Testis (tissue), 3 donors: ENCODE measurements around the gene NFILZ. TPM values are rescaled to one million over a fixed set of nuclear protein-coding genes. Genes with fewer than 3 reads are reported as not detected.

Experiments
- DNase-seq: peaks from one replicate; pipeline ENCODE4 v3.0.0-alpha.2; 2019
- H3K27ac ChIP-seq, 2 donors: fragments of 200-600 bp; sonication (generic); one replicate each; pipeline ENCODE4 v1.5.1; 2019
- H3K27me3 ChIP-seq: fragments of 200-600 bp; sonication (generic); one replicate; pipeline ENCODE4 v1.5.1; 2019
- H3K36me3 ChIP-seq: fragments of 200-600 bp; sonication (generic); one replicate; pipeline ENCODE4 v1.5.1; 2017; ENCODE audit warnings: low read depth; ENCODE audit errors: missing control alignments
- H3K4me1 ChIP-seq: fragments of 200-600 bp; sonication (generic); one replicate; pipeline ENCODE4 v1.5.1; 2019
- H3K4me3 ChIP-seq, 2 donors: fragments of 200-600 bp; sonication (generic); one replicate each; pipeline ENCODE4 v1.5.1; 2017 to 2019
- H3K9me3 ChIP-seq: fragments of 200-600 bp; sonication (generic); one replicate; pipeline ENCODE4 v1.5.1; 2017
- POLR2A ChIP-seq: fragments of 450-650 bp; IDR thresholded peaks from one replicate; pipeline ENCODE4 v1.6.1; 2017; ENCODE audit warnings: antibody characterized with exemption, mild to moderate bottlenecking, moderate library complexity
- WGBS, 2 donors: methylation state at CpG; one replicate each; pipeline ENCODE4 v1.1.5; 2018; 5-methylcytosine and 5-hydroxymethylcytosine counted together
- intact Hi-C: fragments of 100-400 bp; cut with DNase I; formaldehyde crosslinking; loops from one replicate; pipeline ENCODE4 v1.15.1; 2023; ENCODE audit warnings: low total_unique reads
- polyA plus RNA-seq: library from polyadenylated mRNA; stranded (reverse); fragments of 350-450 nt; fragmentation: Illumina TruSeq; extraction: RNeasy Lipid Tissue Mini Kit (QIAGEN cat#74804); gene quantifications from one replicate; pipeline ENCODE4 v1.2.3, GENCODE V29; 2014; ENCODE audit warnings: low read depth, low replicate concordance; ENCODE audit not compliant: insufficient read depth
- total RNA-seq, 2 donors: library from RNA; depleted of rRNA; stranded (reverse); fragments of >200 nt; gene quantifications; one replicate each; pipeline ENCODE4 v1.2.3, GENCODE V29; 2016
- TF ChIP-seq, protein P1 (sequence below), 3 experiments: fragments of 450-650 bp in 2 of 3; fragments of 200-600 bp in 1 of 3; sonication (generic) in 1 of 3; IDR thresholded peaks; one replicate each; pipeline ENCODE4 v1.5.1; 2016 to 2019; ENCODE audit warnings: antibody characterized with exemption in 3 of 3, mild to moderate bottlenecking in 2 of 3, moderate library complexity in 1 of 3

The NFILZ gene
- total and polyA plus RNA-seq, 3 donors from 2014 or later, result 1.4 to 4.6 (median 4.0) TPM

DNA sequence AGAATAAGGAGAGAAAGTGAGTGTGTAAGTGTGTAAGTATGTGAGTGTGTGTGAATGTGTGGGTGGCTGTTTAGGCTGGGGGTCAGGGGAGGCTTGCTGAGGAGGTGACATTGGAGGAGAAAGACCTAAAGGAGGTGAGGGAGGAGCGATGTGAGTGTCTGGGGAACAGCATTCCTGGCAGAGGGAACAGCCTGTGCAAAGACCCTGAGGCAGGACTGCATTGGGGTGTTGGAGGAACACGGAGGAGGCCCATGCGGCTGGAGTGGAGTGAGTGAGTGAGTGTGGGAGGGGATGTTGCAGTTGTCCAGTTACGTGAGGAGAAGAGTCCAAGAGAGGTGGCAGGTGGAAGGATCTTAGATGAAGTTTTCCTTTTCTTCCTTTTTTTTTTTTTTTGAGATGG, 31.8 kb downstream of the NFILZ start:
- 75 to 81% methylated on average over 4 of the region's 4 CpGs for WGBS, 2 donors
- Histone ChIP-seq H3K27ac (no peak overlapping the region), H3K4me1 (no peaks in the 10 kb centered on the region), H3K9me3 (no peaks in the 10 kb centered on the region), H3K36me3 (no peaks in the 10 kb centered on the region), H3K4me3 (no peak overlapping the region), H3K27me3 (no peaks in the 10 kb centered on the region)
- intact Hi-C loops, result no loop called here
- DNase-seq, result no peak
- TF ChIP-seq, protein P1, sequence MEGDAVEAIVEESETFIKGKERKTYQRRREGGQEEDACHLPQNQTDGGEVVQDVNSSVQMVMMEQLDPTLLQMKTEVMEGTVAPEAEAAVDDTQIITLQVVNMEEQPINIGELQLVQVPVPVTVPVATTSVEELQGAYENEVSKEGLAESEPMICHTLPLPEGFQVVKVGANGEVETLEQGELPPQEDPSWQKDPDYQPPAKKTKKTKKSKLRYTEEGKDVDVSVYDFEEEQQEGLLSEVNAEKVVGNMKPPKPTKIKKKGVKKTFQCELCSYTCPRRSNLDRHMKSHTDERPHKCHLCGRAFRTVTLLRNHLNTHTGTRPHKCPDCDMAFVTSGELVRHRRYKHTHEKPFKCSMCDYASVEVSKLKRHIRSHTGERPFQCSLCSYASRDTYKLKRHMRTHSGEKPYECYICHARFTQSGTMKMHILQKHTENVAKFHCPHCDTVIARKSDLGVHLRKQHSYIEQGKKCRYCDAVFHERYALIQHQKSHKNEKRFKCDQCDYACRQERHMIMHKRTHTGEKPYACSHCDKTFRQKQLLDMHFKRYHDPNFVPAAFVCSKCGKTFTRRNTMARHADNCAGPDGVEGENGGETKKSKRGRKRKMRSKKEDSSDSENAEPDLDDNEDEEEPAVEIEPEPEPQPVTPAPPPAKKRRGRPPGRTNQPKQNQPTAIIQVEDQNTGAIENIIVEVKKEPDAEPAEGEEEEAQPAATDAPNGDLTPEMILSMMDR (IDR thresholded peaks at IDR 0.05), result no peak
- no peak for TF ChIP-seq POLR2A

DNA sequence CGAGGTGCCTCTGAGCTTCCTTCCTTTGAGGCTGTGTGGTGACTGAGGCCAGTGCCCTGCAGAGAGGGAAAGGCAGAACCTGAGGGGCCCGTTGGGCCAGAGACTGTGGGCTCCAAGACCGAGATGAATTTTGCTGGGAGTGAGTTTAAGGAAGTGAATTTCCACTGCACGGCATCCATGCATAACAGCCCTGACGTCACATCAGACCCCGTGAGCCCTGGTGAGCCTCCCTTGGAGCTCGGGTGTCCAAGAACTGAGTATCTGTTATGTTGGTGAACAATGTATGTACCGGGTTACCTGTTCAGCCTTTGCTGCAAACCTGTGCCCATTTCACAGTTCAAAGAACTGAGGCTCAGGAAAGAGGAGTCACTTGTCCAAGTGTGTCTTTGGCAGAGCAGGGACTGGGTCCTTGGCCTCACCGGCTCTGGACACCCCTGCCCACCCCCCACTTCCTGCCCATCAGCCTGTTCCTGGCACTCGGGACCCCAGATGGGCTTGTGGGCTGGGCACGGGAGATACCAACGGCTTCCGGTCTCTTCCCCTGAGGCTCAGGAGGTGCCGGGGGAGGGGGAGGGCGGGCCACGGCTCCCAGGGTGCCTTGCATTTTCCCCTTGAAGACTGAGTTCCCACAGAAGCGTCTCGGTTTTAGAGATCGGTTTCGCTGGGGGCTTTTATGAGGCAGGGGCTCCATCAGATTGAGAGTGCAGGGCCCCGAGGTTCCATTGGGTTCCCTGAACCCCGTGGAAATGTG, 33.7 kb downstream of the NFILZ start:
- Histone ChIP-seq H3K36me3 (no peaks in the 10 kb centered on the region), H3K27me3 (no peaks in the 10 kb centered on the region), H3K4me3 (peak overlapping the region; percentile 9 to 13), H3K4me1 (no peaks in the 10 kb centered on the region), H3K27ac (no peak overlapping the region), H3K9me3 (no peaks in the 10 kb centered on the region)
- intact Hi-C loops, result no loop called here
- 26 to 27% methylated on average over 16 of the region's 22 CpGs for WGBS, 2 donors
- DNase-seq, result no peak
- TF ChIP-seq, protein P1 (IDR thresholded peaks at IDR 0.05), result no peak
- no peak for TF ChIP-seq POLR2A

DNA sequence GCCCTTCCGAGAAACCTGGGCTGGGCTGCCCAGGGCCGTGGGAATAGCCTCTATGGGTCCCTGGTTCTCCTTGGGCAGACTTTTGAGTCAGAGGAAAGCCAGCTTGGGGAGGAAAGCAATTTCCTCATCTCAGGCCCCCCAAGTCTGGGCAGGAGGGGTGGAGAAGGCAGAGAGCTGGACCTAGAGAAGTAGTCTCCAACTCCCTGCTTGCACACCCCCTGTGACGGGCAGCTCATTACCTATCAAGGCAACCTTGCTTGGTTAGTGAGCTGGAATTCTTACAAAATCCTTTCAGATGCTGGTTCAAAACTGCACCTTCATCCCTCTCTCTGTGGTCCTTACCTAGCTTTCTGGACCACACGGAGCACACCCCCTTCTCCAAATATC, 34.2 kb downstream of the NFILZ start:
- intact Hi-C loops, result no loop called here
- 31 to 68% methylated on average over 2 to 3 of the region's 4 CpGs for WGBS, 2 donors
- Histone ChIP-seq H3K4me3 (no peak overlapping the region), H3K36me3 (no peaks in the 10 kb centered on the region), H3K4me1 (no peaks in the 10 kb centered on the region), H3K9me3 (no peaks in the 10 kb centered on the region), H3K27me3 (no peaks in the 10 kb centered on the region), H3K27ac (no peak overlapping the region)
- no peak for DNase-seq
- no peak for TF ChIP-seq POLR2A

DNA sequence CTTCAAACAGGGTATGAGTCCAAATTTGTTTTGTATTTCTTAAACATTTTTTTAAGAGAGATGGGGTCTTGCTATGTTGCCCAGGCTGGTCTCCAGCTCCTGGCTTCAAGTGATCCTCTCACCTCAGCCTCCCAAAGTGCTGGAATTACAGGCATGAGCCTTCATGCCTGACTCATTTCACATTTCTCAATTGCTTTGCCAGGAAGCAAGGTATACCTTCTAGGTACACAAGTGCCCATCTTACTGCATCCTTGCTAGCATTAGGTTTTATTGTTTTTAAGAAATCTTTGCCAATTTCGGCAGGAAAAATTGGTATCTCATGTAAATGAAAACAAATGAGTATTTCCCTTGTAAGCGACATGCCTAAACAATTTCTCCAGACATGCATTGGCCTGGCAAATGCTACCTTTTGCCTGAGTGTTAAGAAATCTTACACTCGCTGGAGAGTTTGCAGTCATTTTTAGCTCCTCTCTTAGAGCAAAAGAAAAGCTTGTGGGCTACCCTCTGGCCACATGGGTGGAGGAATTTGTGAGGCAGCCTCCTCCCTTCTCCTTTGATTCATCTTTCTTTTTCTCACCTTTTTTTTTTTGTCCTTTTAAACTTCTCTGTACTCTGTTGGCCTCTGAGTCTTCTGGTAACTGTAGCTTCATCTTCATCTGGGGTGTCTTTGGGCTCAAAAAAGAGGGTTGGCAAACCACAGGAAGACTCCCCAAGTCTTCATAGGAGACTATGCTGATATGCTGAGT, 35.2 kb downstream of the NFILZ start:
- H3K36me3 ChIP-seq, result no peaks in the 10 kb centered on the region
- no peak for DNase-seq

DNA sequence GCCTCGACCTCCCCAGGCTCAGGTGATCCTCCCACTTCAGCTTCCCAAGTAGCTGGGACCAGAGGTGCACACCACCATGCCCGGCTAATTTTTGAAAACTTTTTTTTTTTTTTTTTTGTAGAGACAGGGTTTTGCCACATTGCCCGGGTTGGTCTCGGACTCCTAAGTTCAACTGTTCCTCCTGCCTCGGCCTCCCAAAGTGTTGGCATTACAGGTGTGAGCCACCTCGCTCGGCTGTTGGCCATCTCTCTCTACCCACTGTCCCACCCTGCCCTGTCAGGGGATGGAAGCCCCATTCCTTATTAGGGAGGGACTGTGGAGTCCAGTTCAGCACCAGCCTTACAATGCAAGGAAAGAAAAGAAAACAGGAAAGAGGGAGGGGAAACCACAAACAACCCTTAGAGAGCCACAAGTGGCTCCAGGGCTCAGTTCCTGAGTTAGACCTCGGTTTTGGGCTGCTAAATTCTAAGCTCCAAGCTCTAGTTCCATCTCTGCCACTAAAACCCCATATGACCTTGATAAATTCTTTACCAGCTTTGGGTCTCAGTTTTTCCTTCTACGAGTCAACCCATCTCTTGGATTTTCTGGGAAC, 36.5 kb downstream of the NFILZ start:
- no peaks in the 10 kb centered on the region for H3K9me3 ChIP-seq
- H3K27me3 ChIP-seq, result no peaks in the 10 kb centered on the region
- H3K4me1 ChIP-seq, result no peaks in the 10 kb centered on the region
- TF ChIP-seq, protein P1 (IDR thresholded peaks at IDR 0.05), result no peak
- no peak for TF ChIP-seq POLR2A
- intact Hi-C loops, result no loop called here
- WGBS, 2 donors, result 83 to 84% methylated on average over 9 of the region's 9 CpGs
- DNase-seq, result no peak
- H3K27ac ChIP-seq, result no peak overlapping the region
- H3K4me3 ChIP-seq, result no peak overlapping the region
- H3K36me3 ChIP-seq, result no peaks in the 10 kb centered on the region

More for the DNA sequence above, 35.2 kb downstream of the NFILZ start:
- Histone ChIP-seq H3K27ac (no peak overlapping the region), H3K4me3 (no peak overlapping the region), H3K27me3 (no peaks in the 10 kb centered on the region), H3K4me1 (no peaks in the 10 kb centered on the region), H3K9me3 (no peaks in the 10 kb centered on the region)
- 76 to 85% methylated on average over 3 of the region's 3 CpGs for WGBS, 2 donors
- intact Hi-C loops, result no loop called here
- TF ChIP-seq POLR2A, result no peak
- TF ChIP-seq, protein P1 (IDR thresholded peaks at IDR 0.05), result no peak
